ENCODE data around the gene UBE2N.
"Not testable (repeated sequence)": the region's sequence is repeated elsewhere in the genome, so short reads cannot be mapped to it uniquely, and the experiment has no call there.

UBE2N gene

GRCh38 chr12:93415723-93416464 lies 25.9 kb downstream of the UBE2N start:
- DNase-seq = no peak

GRCh38 chr12:93413064-93413463 lies 28.7 kb downstream of the UBE2N start:
- DNase-seq = no peak

- not testable (repeated sequence) for DNase-seq
Observed at GRCh38 chr12:93412396-93412795, 29.4 kb downstream of the UBE2N start.

DNA sequence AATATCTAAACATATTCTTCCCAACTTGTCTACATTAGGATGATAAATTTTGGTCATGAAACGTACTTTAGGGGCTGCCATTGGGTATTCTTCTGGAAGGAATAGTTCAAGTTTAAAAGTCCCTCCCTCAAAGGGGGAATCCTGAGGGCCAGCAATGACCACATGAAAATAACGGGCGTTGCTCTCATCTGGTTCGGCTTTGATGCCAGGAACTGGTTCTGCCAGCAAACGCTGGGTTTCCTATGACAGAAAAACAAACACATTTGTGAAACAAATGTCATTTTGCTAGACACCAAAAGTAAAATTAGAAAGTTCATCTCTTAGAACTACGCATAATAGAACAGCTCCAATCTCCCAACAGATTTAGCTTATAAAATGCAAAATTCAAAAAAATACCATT lies 30.7 kb downstream of the UBE2N start:
- DNase-seq = not testable (repeated sequence)

GRCh38 chr12:93409343-93410187 lies 32.2 kb downstream of the UBE2N start:
- not testable (repeated sequence) for DNase-seq

DNA sequence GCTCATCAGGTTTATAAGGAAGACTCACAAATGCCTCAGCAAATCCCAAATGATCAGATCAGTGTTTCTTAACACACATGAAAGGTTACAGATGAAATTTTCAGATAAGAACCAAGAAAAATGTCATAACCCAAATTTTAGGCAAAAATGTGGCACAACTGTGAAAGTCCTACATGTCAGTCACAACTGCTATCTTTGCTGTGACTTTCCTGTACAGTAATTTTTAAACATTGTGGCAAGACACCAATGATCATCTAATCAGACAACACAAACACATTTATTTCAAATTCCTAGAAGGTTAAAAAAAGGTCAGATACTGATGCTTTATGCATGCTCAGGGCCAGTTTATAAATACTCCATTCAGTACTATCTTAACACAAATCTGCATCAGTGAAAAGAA lies 32.9 kb downstream of the UBE2N start:
- DNase-seq = no peak

DNA sequence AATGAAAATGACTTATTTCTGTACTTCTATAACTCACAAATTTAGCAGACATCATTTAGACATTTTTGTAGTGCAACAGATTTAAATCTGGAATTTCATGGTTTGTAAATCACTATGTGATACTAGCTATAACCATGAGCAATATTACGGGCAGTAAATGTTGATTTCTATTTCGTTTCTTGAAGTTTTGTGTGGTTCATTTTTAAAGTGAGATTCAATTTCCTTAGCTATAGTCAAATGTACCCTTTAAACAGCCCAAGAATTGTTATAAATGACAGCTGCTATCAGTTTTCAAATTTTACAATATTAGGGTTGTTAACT lies 33.8 kb downstream of the UBE2N start:
- no peak for DNase-seq

DNA sequence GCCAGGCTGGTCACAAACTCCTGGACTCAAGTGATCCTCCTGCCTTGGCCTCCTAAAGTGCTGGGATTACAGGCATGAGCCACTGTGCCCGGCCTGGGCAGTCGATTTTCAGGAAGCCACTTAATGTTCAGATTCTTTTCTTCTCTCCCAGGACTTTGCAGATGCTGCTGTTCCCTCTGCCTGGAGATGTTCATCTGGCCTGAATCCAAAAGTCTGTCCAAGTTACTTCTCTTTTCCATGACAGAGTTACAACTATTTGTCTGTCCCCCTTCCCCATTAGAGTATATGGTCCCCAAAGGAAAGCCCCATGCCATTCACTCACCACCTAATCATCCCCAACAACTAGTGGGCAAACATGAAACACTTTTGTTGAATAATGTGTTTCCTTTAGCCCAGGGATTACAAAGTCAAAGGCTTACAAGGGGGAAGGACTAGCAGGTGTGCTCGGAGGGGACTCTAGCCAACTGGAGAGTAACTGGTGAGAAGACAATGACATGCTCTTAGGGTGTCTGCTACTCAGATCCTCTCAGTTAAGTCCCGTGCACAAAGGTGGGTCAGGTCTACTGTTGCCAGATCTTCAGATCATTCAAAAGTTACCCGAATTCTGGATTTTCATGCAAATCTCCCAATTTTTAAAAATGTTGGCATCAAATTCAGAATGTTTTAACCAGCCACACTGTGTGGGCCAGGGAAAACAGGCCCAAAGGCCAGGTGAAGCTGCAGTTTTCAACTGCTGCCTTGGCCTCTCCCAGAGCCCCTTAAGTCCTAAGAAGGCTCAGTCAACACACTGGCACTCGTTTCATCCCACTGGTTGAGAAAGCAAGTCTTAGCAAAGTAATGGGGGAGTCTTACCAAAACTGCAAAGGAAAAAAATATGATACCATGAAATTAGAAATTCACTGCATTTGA lies 34.4 kb downstream of the UBE2N start:
- no peak for DNase-seq

DNA sequence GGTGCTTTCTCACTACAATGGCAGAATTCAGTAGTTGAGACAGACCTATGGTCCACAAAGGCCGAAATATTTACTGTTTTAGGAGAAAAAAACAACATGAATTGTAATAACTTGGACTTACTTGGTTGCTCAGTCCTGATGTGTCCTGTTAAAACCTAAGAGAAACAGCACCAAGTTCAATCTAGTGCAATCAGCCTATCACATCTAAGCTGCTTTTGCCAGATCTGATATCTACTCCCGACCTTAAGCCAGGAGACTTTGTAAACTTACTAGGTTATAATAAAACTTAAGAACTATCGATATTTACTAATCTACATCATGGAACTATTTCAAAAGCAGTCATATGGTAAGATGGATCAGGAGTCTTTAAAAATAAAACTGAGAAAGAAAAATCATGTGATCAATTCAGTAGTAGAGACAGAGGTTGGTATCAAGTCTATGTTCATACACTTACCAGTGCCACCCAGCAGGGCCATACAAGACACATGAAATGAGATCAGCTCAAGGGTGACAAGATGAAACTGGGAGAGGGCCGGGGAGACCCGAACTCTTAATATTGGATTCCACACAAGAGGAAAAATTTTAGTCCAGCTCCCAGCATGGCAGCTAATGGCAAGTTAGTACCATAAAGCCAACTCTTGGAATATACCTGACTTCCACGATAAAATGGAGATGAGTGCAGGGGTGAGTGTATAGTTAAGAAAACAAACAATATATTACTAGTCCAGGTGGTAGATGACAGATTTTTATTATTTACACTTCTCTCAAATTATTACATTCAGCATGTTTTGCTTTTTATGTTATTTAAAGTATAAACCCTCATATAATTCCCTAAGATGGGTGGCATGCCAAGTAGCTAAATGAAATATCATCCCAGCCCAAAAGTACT lies 36.5 kb downstream of the UBE2N start:
- no peak for DNase-seq

DNA sequence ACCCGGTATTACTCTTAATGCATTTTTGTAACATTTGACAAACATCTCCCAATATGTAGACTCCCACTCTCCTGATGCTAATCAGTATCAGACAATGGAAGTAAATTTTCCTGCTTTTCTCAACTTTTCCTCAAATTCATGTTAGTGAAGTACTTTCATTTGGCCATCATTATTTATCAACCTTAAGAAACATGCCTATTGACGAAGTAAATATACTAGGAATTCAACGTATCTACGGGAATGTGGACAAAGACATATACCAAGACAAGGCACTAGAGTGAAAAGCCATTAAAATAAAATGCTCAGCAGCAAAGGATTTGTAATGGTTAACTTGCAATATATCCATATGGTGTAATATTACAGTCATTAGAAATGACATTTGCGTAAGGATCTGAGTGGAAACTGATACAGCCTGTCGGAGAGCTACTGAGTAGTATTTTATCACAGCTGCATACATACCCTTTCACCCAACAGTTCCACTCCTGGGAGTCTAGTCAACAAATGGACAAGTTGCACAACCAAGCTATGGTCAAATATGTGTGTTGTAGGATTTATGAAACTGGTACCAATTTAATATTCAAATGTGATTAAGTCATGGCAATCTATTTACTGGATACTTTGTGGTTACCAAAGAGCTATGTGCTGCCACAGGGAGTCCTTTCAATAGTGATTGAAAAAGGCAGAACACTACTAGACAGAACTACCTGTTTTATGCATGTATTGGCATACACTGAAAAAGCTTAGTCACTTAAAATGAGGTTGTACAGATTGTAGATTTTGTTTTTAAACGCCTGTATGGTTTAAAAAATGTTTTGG lies 37.6 kb downstream of the UBE2N start:
- no peak for DNase-seq

DNA sequence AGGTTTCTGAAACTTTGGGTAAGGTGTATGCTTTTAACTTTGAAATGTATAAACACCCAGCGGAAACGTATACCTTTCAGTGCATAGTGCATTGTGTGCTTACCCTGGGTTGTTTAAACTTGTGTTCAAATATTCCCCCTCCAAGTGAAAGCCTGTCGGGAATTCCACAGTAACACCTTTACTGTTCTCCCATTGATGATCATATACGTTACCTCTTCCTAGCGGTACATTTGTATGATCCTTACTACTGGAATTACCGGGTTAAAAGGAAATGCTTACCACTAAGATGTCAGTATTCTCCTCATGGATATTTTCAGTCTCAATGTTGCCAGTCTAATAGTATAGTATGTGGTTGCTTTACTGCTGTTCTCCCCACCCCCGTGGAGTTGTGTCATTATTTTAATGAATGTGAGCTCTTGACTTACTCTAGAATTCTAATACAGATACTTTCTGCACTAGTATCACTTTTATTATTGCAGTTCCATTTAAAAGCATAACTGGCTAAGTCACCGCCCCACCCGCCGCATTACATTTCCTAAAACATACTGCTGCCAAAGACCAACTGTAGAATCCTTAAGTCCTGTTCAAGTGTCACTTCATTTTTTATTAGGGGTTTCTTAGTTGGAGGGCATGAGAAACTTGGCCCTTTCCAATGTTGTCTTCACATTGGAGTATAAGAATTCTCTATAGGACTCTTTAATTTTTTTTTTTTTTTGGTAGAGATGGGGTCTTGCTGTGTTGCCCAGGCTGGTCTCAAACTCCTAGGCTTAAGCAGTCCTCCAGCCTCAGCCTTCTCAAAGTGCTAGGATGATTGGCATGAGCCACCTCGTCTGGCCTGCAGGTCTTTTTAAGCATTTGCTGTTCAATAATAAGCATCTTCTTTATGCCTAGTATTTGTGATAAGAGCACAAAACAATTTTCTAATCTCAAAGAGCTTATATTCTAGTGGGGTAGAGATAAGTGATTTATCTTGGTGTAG lies 39.1 kb downstream of the UBE2N start:
- DNase-seq = no peak

GRCh38 chr12:93399183-93399863 lies 42.4 kb downstream of the UBE2N start:
- DNase-seq = not testable (repeated sequence)

DNA sequence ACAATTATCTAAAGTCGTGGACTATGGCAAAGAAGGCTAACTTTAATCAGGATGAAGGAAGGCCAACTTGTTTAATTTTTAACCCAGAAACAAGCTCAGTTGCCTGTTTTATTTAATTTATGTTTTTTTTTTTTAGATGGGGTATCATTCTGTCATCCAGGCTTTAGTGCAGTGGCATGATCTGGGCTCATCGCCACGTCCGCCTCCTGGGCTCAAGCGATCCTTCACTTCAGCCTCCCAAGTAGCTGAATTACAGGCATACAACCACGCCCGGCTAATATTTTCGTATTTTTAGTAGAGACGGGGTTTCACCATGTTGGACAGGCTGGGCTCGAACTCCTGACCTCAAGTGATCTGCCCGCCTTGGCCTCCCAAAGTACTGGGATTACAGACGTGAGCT lies 44.3 kb downstream of the UBE2N start:
- no peak for DNase-seq

DNA sequence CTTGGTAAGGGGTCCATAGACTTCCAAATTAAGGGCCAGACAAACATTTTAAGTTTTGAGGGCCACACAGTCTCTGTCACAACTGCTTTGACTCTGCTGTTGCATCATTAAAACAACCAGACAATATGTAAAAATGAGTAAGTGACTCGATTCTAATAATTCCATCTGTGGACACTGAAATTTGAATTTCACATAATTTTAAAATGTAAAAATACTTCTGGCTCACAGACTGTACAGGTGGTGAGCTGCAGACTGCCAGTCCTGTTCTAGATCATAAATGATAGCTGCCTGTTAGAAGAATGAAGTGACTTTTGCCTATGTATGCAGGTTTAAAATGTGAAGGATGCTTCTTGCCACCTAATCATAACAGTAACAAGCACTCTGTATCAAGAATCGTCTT lies 48.3 kb downstream of the UBE2N start:
- no peak for DNase-seq

- DNase-seq = no peak
Observed at GRCh38 chr12:93390549-93391297, 51.0 kb downstream of the UBE2N start.

DNA sequence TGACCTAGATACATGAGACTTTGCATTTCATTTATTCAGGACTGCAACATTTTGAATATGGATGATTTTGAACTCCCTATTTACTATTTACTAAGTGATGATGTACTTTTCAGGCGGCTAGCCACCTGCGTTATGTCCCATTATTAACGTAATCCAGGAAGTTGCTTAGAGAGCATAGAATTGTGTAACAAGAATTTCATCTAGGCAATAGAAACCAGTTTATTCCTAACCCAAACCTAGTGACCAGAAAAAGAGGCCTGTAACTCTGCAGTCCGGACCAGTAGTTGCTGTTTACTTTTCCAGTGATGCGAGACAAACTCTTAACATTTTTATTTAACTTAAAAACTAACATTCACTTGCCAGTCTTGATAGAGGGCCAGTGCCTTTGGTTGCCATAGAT lies 51.7 kb downstream of the UBE2N start:
- no peak for DNase-seq

- DNase-seq = no peak
Observed at GRCh38 chr12:93387780-93388179, 54.0 kb downstream of the UBE2N start.
